Smooth muscle cell (in vitro differentiated cells): Measurements from ENCODE around the gene KRT222. TPM values are rescaled to one million over a fixed set of nuclear protein-coding genes. Genes with fewer than 3 reads are reported as not detected.

Experiments used
- DNase-seq: peaks from one replicate; lab custom pipeline; 2025; ENCODE audit not compliant: unreplicated experiment; lab: John Stamatoyannopoulos, UW
- H2AFZ ChIP-seq: fragments of 200-600 bp; sonication (generic); 2 replicates; pipeline ENCODE4 v1.6.0; 2016; ENCODE audit warnings: antibody characterized with exemption, low read depth, mild to moderate bottlenecking
- H3F3A ChIP-seq: fragments of 200-600 bp; sonication (generic); 2 replicates; pipeline ENCODE4 v1.6.0; 2017; ENCODE audit warnings: antibody characterized with exemption, low read depth
- H3K27ac ChIP-seq: fragments of 200-600 bp; sonication (generic); 2 replicates; pipeline ENCODE4 v1.5.1; 2016; ENCODE audit warnings: low read depth, mild to moderate bottlenecking
- H3K27me3 ChIP-seq: fragments of 200-600 bp; sonication (generic); 2 replicates; pipeline ENCODE4 v1.6.1; 2016; ENCODE audit warnings: low read depth, mild to moderate bottlenecking
- H3K36me3 ChIP-seq: fragments of 200-600 bp; sonication (generic); 2 replicates; pipeline ENCODE4 v1.5.1; 2016; ENCODE audit warnings: low read depth
- H3K4me1 ChIP-seq: fragments of 200-600 bp; sonication (generic); 2 replicates; pipeline ENCODE4 v1.5.1; 2016; ENCODE audit warnings: low read depth
- H3K4me2 ChIP-seq: fragments of 200-600 bp; sonication (generic); 2 replicates; pipeline ENCODE4 v1.6.0; 2016; ENCODE audit warnings: mild to moderate bottlenecking
- H3K4me3 ChIP-seq: fragments of 200-600 bp; sonication (generic); 2 replicates; pipeline ENCODE4 v1.5.1; 2016; ENCODE audit warnings: mild to moderate bottlenecking
- H3K79me2 ChIP-seq: fragments of 200-600 bp; sonication (generic); 2 replicates; pipeline ENCODE4 v1.6.0; 2016; ENCODE audit warnings: low read depth, mild to moderate bottlenecking
- H3K9ac ChIP-seq: fragments of 200-600 bp; sonication (generic); 2 replicates; pipeline ENCODE4 v1.6.0; 2016; ENCODE audit warnings: low read depth
- H3K9me3 ChIP-seq: fragments of 200-600 bp; sonication (generic); replicated peaks from 2 replicates; pipeline ENCODE4 v1.5.1; 2016; ENCODE audit warnings: low read depth
- H4K20me1 ChIP-seq: fragments of 200-600 bp; sonication (generic); 2 replicates; pipeline ENCODE4 v1.6.0; 2016; ENCODE audit warnings: low read depth
- WGBS: methylation state at CpG from one replicate; pipeline ENCODE4 v1.1.7; 2016; ENCODE audit warnings: low lambda C conversion rate; 5-methylcytosine and 5-hydroxymethylcytosine counted together
- polyA plus RNA-seq: library from polyadenylated mRNA; unstranded; fragments of >200 nt; fragmentation: Nextera tagmentation; extraction: Ambion mirVana; gene quantifications from 2 replicates; pipeline ENCODE4 v1.2.1, GENCODE V29; 2016
- total RNA-seq: library from RNA; depleted of rRNA; stranded (reverse); fragments of >200 nt; gene quantifications from 2 replicates; pipeline ENCODE4 v1.2.3, GENCODE V29; 2014
- TF ChIP-seq, protein P1 (sequence below): fragments of 200-600 bp; sonication (generic); IDR thresholded peaks from 2 replicates; pipeline ENCODE4 v1.5.1; 2017; ENCODE audit warnings: borderline replicate concordance, mild to moderate bottlenecking, antibody characterized with exemption; ENCODE audit not compliant: insufficient read depth, poor library complexity, severe bottlenecking

Gene KRT222
- total and polyA plus RNA-seq, 2 experiments from 2014 or later: not detected

DNA sequence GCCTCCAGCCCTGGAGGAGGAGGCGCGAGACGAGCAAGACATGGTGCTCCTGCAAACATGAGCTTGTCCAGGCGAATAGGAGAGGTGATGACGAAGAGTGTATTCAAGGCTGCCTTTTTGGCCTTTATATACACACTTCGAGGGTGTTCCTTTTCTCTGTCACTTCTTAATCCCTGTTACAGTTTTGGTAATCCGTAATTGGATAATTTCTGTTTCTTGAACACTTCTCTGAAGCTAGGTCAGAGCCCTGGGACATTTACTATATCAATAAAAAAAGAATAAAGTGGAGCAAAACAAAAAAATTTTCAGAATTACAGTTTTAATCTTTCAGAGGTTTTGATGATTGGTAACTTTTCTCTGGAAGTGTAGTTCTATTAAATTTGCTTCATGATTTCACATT is 38.7 kb upstream of the KRT222 start, which contains the start of gene KRT24:
Gene KRT24, minus strand, starts transcription at position 101 of the 400 bp plus-strand sequence. Its CDS starts 59 bp downstream, at position 42.
- WGBS: 66% methylated on average over 7 of the region's 7 CpGs
- no peaks in the 10 kb centered on the region for H3F3A ChIP-seq
- TF ChIP-seq, protein P1, sequence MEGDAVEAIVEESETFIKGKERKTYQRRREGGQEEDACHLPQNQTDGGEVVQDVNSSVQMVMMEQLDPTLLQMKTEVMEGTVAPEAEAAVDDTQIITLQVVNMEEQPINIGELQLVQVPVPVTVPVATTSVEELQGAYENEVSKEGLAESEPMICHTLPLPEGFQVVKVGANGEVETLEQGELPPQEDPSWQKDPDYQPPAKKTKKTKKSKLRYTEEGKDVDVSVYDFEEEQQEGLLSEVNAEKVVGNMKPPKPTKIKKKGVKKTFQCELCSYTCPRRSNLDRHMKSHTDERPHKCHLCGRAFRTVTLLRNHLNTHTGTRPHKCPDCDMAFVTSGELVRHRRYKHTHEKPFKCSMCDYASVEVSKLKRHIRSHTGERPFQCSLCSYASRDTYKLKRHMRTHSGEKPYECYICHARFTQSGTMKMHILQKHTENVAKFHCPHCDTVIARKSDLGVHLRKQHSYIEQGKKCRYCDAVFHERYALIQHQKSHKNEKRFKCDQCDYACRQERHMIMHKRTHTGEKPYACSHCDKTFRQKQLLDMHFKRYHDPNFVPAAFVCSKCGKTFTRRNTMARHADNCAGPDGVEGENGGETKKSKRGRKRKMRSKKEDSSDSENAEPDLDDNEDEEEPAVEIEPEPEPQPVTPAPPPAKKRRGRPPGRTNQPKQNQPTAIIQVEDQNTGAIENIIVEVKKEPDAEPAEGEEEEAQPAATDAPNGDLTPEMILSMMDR: no peak
- no peak within 1 kb of the TSS for H3K9ac ChIP-seq
- H3K27ac ChIP-seq: no peak within 1 kb of the TSS
- no peaks in the 10 kb centered on the region for H3K4me1 ChIP-seq
- no peaks in the 10 kb centered on the region for H3K79me2 ChIP-seq
- H3K4me3 ChIP-seq: no peak within 1 kb of the TSS
- no peaks in the 10 kb centered on the region for H4K20me1 ChIP-seq
- no peak within 1 kb of the TSS for H2AFZ ChIP-seq
- no peaks in the 10 kb centered on the region for H3K9me3 ChIP-seq
- no peak for DNase-seq
- no peak within 1 kb of the TSS for H3K4me2 ChIP-seq
- H3K36me3 ChIP-seq: no peaks in the 10 kb centered on the region
- peaks cover 15% of the 10 kb centered on the region for H3K27me3 ChIP-seq

DNA sequence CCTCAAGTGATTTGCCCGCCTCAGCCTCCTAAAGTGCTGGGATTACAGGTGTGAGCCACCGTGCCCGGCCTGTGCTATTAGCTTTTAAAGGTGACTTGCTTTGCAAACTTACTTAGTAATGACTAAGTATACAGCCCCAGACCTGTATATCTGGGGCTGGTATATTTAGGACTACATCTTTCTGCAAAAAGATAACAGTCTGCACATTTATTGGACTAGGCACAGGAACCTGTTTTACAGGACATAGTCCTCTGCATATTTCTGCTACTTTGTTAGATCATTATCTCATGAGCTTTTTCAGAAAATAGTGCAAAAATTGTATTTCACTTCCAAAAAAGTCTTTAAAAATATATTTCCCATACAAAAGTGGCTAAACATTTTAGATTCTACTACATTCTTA is 37.3 kb upstream of the KRT222 start:
- H3K27me3 ChIP-seq: peaks cover 15% of the 10 kb centered on the region
- 60% methylated on average over 3 of the region's 3 CpGs for WGBS

DNA sequence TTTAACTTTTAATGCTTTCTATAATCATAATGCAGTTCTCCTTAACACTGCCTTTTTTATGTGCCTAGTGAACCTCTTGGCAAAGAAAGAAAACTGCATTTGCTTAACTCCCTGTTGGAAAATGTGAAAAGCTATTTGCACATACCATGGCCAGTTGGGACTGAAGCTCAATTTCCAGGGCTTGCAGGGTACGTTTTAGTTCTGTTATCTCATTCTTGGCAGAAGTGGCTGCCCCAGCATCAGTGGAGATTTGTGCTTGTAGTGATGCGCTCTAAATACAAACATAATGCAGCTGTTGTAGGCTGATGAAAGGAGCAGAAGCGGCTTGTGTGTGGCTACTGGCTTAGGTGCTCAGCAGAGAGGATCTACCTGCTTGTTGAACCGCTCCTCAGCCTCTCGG is 34.9 kb upstream of the KRT222 start:
- H3K27ac ChIP-seq: no peak overlapping the region
- no peak overlapping the region for H3K9ac ChIP-seq
- TF ChIP-seq, protein P1: no peak
- no peaks in the 10 kb centered on the region for H4K20me1 ChIP-seq
- no peak for DNase-seq
- WGBS: 72% methylated on average over 5 of the region's 5 CpGs
- H3K36me3 ChIP-seq: no peaks in the 10 kb centered on the region
- H3K9me3 ChIP-seq: no peaks in the 10 kb centered on the region
- H3K79me2 ChIP-seq: no peaks in the 10 kb centered on the region
- H2AFZ ChIP-seq: no peak overlapping the region
- no peaks in the 10 kb centered on the region for H3F3A ChIP-seq
- peaks cover 7% of the 10 kb centered on the region for H3K4me1 ChIP-seq
- H3K27me3 ChIP-seq: peaks cover 5% of the 10 kb centered on the region
- no peak overlapping the region for H3K4me2 ChIP-seq
- no peak overlapping the region for H3K4me3 ChIP-seq

More for the DNA sequence above, 37.3 kb upstream of the KRT222 start:
- DNase-seq: no peak
- TF ChIP-seq, protein P1: no peak
- H4K20me1 ChIP-seq: no peaks in the 10 kb centered on the region
- H3K36me3 ChIP-seq: no peaks in the 10 kb centered on the region
- no peaks in the 10 kb centered on the region for H3K9me3 ChIP-seq
- no peak overlapping the region for H2AFZ ChIP-seq
- H3K27ac ChIP-seq: no peak overlapping the region
- H3K9ac ChIP-seq: no peak overlapping the region
- H3K4me3 ChIP-seq: no peak overlapping the region
- H3K79me2 ChIP-seq: no peaks in the 10 kb centered on the region
- H3K4me2 ChIP-seq: no peak overlapping the region
- H3F3A ChIP-seq: no peaks in the 10 kb centered on the region
- H3K4me1 ChIP-seq: peaks cover 5% of the 10 kb centered on the region

DNA sequence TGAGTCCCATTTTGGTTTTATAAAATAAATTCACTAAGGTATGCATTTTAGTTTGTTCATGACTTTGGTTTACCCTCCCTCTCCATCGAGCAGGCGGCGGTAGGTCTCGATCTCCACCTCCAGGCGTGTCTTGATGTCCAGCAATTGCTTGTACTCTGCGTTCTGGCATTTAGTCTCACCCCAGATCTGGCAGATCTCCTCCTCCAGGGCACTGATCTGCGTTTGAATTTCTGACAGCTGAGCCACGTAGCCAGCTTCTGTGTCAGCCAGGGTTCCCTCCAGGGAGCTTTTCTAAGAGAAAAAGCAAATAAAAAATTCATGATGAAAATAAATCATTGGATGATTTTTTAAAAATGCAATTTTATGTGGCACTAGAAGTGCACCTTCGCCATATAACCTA is 34.4 kb upstream of the KRT222 start:
- H3F3A ChIP-seq: no peaks in the 10 kb centered on the region
- TF ChIP-seq, protein P1: no peak
- H3K27ac ChIP-seq: no peak overlapping the region
- no peak overlapping the region for H3K4me2 ChIP-seq
- H3K9ac ChIP-seq: no peak overlapping the region
- no peak overlapping the region for H3K4me3 ChIP-seq
- no peak for DNase-seq
- no peaks in the 10 kb centered on the region for H4K20me1 ChIP-seq
- no peaks in the 10 kb centered on the region for H3K9me3 ChIP-seq
- WGBS: 80% methylated on average over 9 of the region's 9 CpGs
- H3K27me3 ChIP-seq: peaks cover 5% of the 10 kb centered on the region
- H3K79me2 ChIP-seq: no peaks in the 10 kb centered on the region
- H3K4me1 ChIP-seq: peaks cover 7% of the 10 kb centered on the region
- H2AFZ ChIP-seq: no peak overlapping the region
- no peaks in the 10 kb centered on the region for H3K36me3 ChIP-seq
